Heart left ventricle (tissue), 13 donors: ENCODE results near the gene EXOC4.

Experiments
- CTCF ChIP-seq, 12 donors: fragments of 200-600 bp; sonication (generic) in 4 of 12; IDR thresholded peaks; one replicate each; pipeline versions ENCODE4 v1.5.0 to v1.8.0; 2018 to 2022; ENCODE audit warnings: antibody characterized with exemption in 12 of 12, mild to moderate bottlenecking in 5 of 12
- POLR2A ChIP-seq, 2 donors: fragments of 450-650 bp; IDR thresholded peaks; one replicate each; pipeline ENCODE4 v1.6.1; 2017; ENCODE audit warnings: antibody characterized with exemption in 2 of 2, mild to moderate bottlenecking in 2 of 2, moderate library complexity in 2 of 2
- donor health status: ischemic (EF 13 %, LVEDD 7.1; RV severe dilation, severe dysfunction).
- donor health status: DM: no; HTN: yes; CAD: no.
- donor health status: DM: no; HTN: no; CAD: no.
- donor health status: ischemic (EF 25% LVEDD 6.9; RV normal size, moderate dysfunction).
- donor health status: ischemic (EF 25% LVEDD 5.7; RV mildly dilated, moderate dysfunction).
- donor health status: ischemic (EF 35%, LVEDD 5.7; RV mildly dilated, moderate dysfunction).
- donor health status: nonischemic (EF 11% LVEDD 7.7; RV severe dilation, severe dysfunction).
- donor health status: DM: yes; HTN: yes; CAD: no.
- donor health status: PGD.
- donor health status: ischemic (EF 29% LVEDD 5.4; RV normal size, mild dysfunction).
- donor health status: nonischemic (EF 23%, LVEDD 6.1; RV moderate dilation, normal function).

- TF ChIP-seq CTCF (IDR thresholded peaks at IDR 0.05) (no peak), POLR2A (IDR thresholded peaks at IDR 0.05) (no peak)
These were observed 510.3 kb downstream of the EXOC4 start for GRCh38 chr7:133763076-133763640.
